Liver (tissue), 9 donors: ENCODE data around the gene ERBB3. TPM values are rescaled to one million over a fixed set of nuclear protein-coding genes. Genes with fewer than 3 reads are reported as not detected.
"Not testable (repeated sequence)": the region's sequence is repeated elsewhere in the genome, so short reads cannot be mapped to it uniquely, and the experiment has no call there.

ENCODE experiments used
- DNase-seq: peaks from one replicate; pipeline ENCODE4 v3.0.0-alpha.2; 2017; ENCODE audit warnings: low spot score
- H3K27ac ChIP-seq, 2 donors: one replicate each; pipeline ENCODE4 v1.7.0; 2013; ENCODE audit warnings: inconsistent platforms in 2 of 2, low read length in 2 of 2, control low read depth in 1 of 2, low read depth in 1 of 2, mild to moderate bottlenecking in 1 of 2
- H3K27me3 ChIP-seq, 4 donors: one replicate each; pipeline versions ENCODE4 v1.6.1 to v1.7.0; 2013; ENCODE audit warnings: low read length in 3 of 4, inconsistent platforms in 1 of 4, mild to moderate bottlenecking in 1 of 4, moderate library complexity in 1 of 4; ENCODE audit not compliant: control insufficient read depth in 4 of 4, insufficient read depth in 4 of 4
- H3K36me3 ChIP-seq, 4 donors: one replicate each; pipeline versions ENCODE4 v1.6.1 to v1.7.0; 2013; ENCODE audit warnings: low read length in 3 of 4, mild to moderate bottlenecking in 3 of 4, low read depth in 1 of 4, moderate library complexity in 1 of 4; ENCODE audit not compliant: control insufficient read depth in 4 of 4, insufficient read depth in 3 of 4
- H3K4me1 ChIP-seq, 4 donors: one replicate each; pipeline versions ENCODE4 v1.6.1 to v1.7.0; 2013; ENCODE audit warnings: low read length in 3 of 4, mild to moderate bottlenecking in 3 of 4, moderate library complexity in 1 of 4; ENCODE audit not compliant: control insufficient read depth in 4 of 4, insufficient read depth in 4 of 4
- H3K4me3 ChIP-seq, 3 donors: one replicate each; pipeline versions ENCODE4 v1.6.1 to v1.7.0; 2013; ENCODE audit warnings: low read length in 3 of 3, control low read depth in 1 of 3, low read depth in 1 of 3, mild to moderate bottlenecking in 1 of 3
- H3K9ac ChIP-seq, 2 donors: one replicate each; pipeline ENCODE4 v1.7.0; 2013; ENCODE audit warnings: low read length in 2 of 2, mild to moderate bottlenecking in 2 of 2, moderate library complexity in 2 of 2, control low read depth in 1 of 2, low read depth in 1 of 2
- H3K9me3 ChIP-seq, 4 donors: one replicate each; pipeline versions ENCODE4 v1.6.1 to v1.7.0; 2013; ENCODE audit warnings: low read length in 3 of 4; ENCODE audit not compliant: control insufficient read depth in 4 of 4
- ATF3 ChIP-seq: IDR thresholded peaks from 2 replicates; pipeline ENCODE4 v1.6.1; 2016; ENCODE audit warnings: antibody characterized with exemption
- FOXA1 ChIP-seq: IDR thresholded peaks from 2 replicates; pipeline ENCODE4 v1.6.1; 2016; ENCODE audit warnings: antibody characterized with exemption
- MAX ChIP-seq: IDR thresholded peaks from 2 replicates; pipeline ENCODE4 v1.6.1; 2016; ENCODE audit warnings: antibody characterized with exemption
- NR2F2 ChIP-seq: IDR thresholded peaks from 2 replicates; pipeline ENCODE4 v1.6.1; 2016; ENCODE audit warnings: antibody characterized with exemption
- RAD21 ChIP-seq, 2 donors: IDR thresholded peaks; 2 replicates each; pipeline ENCODE4 v1.6.1; 2016; ENCODE audit warnings: antibody characterized with exemption in 2 of 2, mild to moderate bottlenecking in 2 of 2
- RXRA ChIP-seq, 2 donors: IDR thresholded peaks; 2 replicates each; pipeline ENCODE4 v1.6.1; 2017 to 2018; ENCODE audit warnings: antibody characterized with exemption in 2 of 2, mild to moderate bottlenecking in 1 of 2
- SP1 ChIP-seq: IDR thresholded peaks from 2 replicates; pipeline ENCODE4 v1.6.1; 2018; ENCODE audit warnings: antibody characterized with exemption, mild to moderate bottlenecking
- ZBTB33 ChIP-seq: IDR thresholded peaks from 2 replicates; pipeline ENCODE4 v1.6.1; 2016; ENCODE audit warnings: antibody characterized with exemption
- WGBS: extraction: QIAGEN DNeasy Blood & Tissue Kit; methylation state at CpG from one replicate; pipeline ENCODE4 v1.1.7; 2013; 5-methylcytosine and 5-hydroxymethylcytosine counted together
- polyA plus RNA-seq, 2 donors: library from polyadenylated mRNA; stranded (reverse) in 1 of 2; unstranded in 1 of 2; fragments of 200-250 nt in 1 of 2; fragments of >200 nt in 1 of 2; fragmentation: Nextera tagmentation in 1 of 2; extraction: Ambion mirVana in 1 of 2; gene quantifications; one replicate each; pipeline versions ENCODE4 v1.2.1 to v1.2.3, GENCODE V29; 2013 to 2015
- total RNA-seq, 2 donors: library from RNA; depleted of rRNA; stranded (reverse); fragments of >200 nt; gene quantifications; one replicate each; pipeline ENCODE4 v1.2.3, GENCODE V29; 2014
- donor health status: healthy.
- donor health status: healthy.
- donor health status: healthy.
- donor health status: healthy.
- donor health status: healthy.

Gene ERBB3
- total and polyA plus RNA-seq, 4 donors, result 32.4 to 141 (median 51.6) TPM

- Histone ChIP-seq H3K4me1 (no peaks in the 10 kb centered on the region), H3K27me3 (no peaks in the 10 kb centered on the region), H3K9ac (no peak overlapping the region), H3K36me3 (no peaks in the 10 kb centered on the region), H3K9me3 (no peaks in the 10 kb centered on the region), H3K27ac (no peak overlapping the region), H3K4me3 (no peak overlapping the region)
- TF ChIP-seq ZBTB33, result no peak
- no peak for TF ChIP-seq FOXA1
- TF ChIP-seq RAD21 (IDR thresholded peaks at IDR 0.05), result no peak
- TF ChIP-seq RXRA (IDR thresholded peaks at IDR 0.05), result no peak
- DNase-seq, result no peak
- 93% methylated on average over 6 of the region's 6 CpGs for WGBS
Measured at GRCh38 chr12:56053407-56053893, 26.5 kb upstream of the ERBB3 start.

GRCh38 chr12:56059964-56060363 is 20.0 kb upstream of the ERBB3 start:
- not testable (repeated sequence) for H3K9ac ChIP-seq, H3K9me3 ChIP-seq, H3K36me3 ChIP-seq, DNase-seq, H3K27ac ChIP-seq, H3K4me1 ChIP-seq, H3K27me3 ChIP-seq, H3K4me3 ChIP-seq
- 97% methylated on average over 8 of the region's 8 CpGs for WGBS

GRCh38 chr12:56061982-56062381 is 18.0 kb upstream of the ERBB3 start:
- no peak for DNase-seq
- H3K4me1 ChIP-seq, result no peaks in the 10 kb centered on the region

GRCh38 chr12:56062996-56063395 is 17.0 kb upstream of the ERBB3 start:
- no peaks in the 10 kb centered on the region for H3K27me3 ChIP-seq
- no peak overlapping the region for H3K4me3 ChIP-seq
- H3K9me3 ChIP-seq, result no peaks in the 10 kb centered on the region
- no peak for DNase-seq
- no peaks in the 10 kb centered on the region for H3K4me1 ChIP-seq
- TF ChIP-seq FOXA1, result no peak
- no peak for TF ChIP-seq MAX
- TF ChIP-seq NR2F2, result no peak
- no peak overlapping the region for H3K9ac ChIP-seq
- no peaks in the 10 kb centered on the region for H3K36me3 ChIP-seq
- H3K27ac ChIP-seq, result no peak overlapping the region

More at GRCh38 chr12:56061982-56062381, 18.0 kb upstream of the ERBB3 start:
- Histone ChIP-seq H3K4me3 (no peak overlapping the region), H3K36me3 (no peaks in the 10 kb centered on the region), H3K27me3 (no peaks in the 10 kb centered on the region), H3K27ac (no peak overlapping the region), H3K9me3 (no peaks in the 10 kb centered on the region), H3K9ac (no peak overlapping the region)
- TF ChIP-seq NR2F2 (no peak), SP1 (no peak), ATF3 (no peak)
- 76% methylated on average over 5 of the region's 5 CpGs for WGBS
